H1 (cell line): ENCODE data around the gene GPATCH2L. TPM values are rescaled to one million over a fixed set of nuclear protein-coding genes. Genes with fewer than 3 reads are reported as not detected.

Experiments
- CTCF ChIA-PET: fragments of 300-600 bp; sonication (Branson Sonifier 250); formaldehyde crosslinking; loops from one replicate; lab custom pipeline; 2021; ENCODE audit not compliant: partially characterized antibody; lab: Charles Lee
- POLR2A ChIA-PET: fragments of 300-600 bp; sonication (Branson Sonifier 250); formaldehyde crosslinking; loops from one replicate; lab custom pipeline; 2021; ENCODE audit warnings: inconsistent platforms; ENCODE audit not compliant: partially characterized antibody; lab: Charles Lee
- DNase-seq, 2 experiments: peaks; one replicate each; pipeline versions ENCODE4 v3.0.0 to v3.0.0-alpha.2; 2010 to 2022; ENCODE audit warnings: low spot score in 2 of 2, low read depth in 1 of 2, mixed read lengths in 1 of 2
- FAIRE-seq: peaks from 2 replicates; lab custom pipeline; 2011; peaks lifted over from hg19 to GRCh38; lab: Jason Lieb, UNC
- H2AFZ ChIP-seq: 2 replicates; pipeline ENCODE4 v1.8.1; 2012; ENCODE audit warnings: low read length, inconsistent platforms
- H2AK5ac ChIP-seq: 2 replicates; pipeline ENCODE4 v1.6.1; 2013; ENCODE audit warnings: low read depth, low read length
- H2BK120ac ChIP-seq: replicated peaks from 2 replicates; pipeline ENCODE3; 2013; ENCODE audit warnings: low read depth, low read length, inconsistent platforms
- H2BK12ac ChIP-seq: 2 replicates; pipeline ENCODE4 v1.6.1; 2013; ENCODE audit warnings: low read depth, low read length
- H2BK15ac ChIP-seq: 2 replicates; pipeline ENCODE4 v1.6.1; 2013; ENCODE audit warnings: low read length
- H2BK20ac ChIP-seq: 2 replicates; pipeline ENCODE4 v1.6.1; 2013; ENCODE audit warnings: low read length
- H2BK5ac ChIP-seq: 2 replicates; pipeline ENCODE4 v1.6.1; 2013; ENCODE audit warnings: low read depth, low read length
- H3K14ac ChIP-seq: 2 replicates; pipeline ENCODE4 v1.6.1; 2013; ENCODE audit warnings: inconsistent platforms; ENCODE audit not compliant: insufficient read length
- H3K18ac ChIP-seq: 2 replicates; pipeline ENCODE4 v1.6.1; 2013; ENCODE audit warnings: low read length; ENCODE audit errors: extremely low read depth
- H3K23ac ChIP-seq: 2 replicates; pipeline ENCODE4 v1.6.1; 2013; ENCODE audit warnings: inconsistent platforms; ENCODE audit not compliant: insufficient read length
- H3K23me2 ChIP-seq: 2 replicates; pipeline ENCODE4 v1.6.1; 2013; ENCODE audit warnings: low read depth, low read length
- H3K27ac ChIP-seq: 2 replicates; pipeline ENCODE4 v1.6.1; 2011; ENCODE audit warnings: low read depth, low read length, inconsistent platforms
- H3K27me3 ChIP-seq, 4 experiments: replicated peaks in 1 of 4; 1 replicate in 1 of 4; 2 replicates in 3 of 4; pipeline versions ENCODE4 v1.6.1 to v1.8.1; 2011 to 2013; ENCODE audit warnings: low read length in 3 of 4, mild to moderate bottlenecking in 3 of 4, inconsistent platforms in 2 of 4, mixed read lengths in 2 of 4, moderate library complexity in 1 of 4; ENCODE audit not compliant: control insufficient read depth in 3 of 4, insufficient read depth in 3 of 4; ENCODE audit errors: extremely low read depth in 1 of 4
- H3K36me3 ChIP-seq, 4 experiments: 2 replicates each; pipeline versions ENCODE4 v1.6.1 to v1.8.1; 2011 to 2013; ENCODE audit warnings: mild to moderate bottlenecking in 4 of 4, low read length in 3 of 4, moderate library complexity in 2 of 4, control low read depth in 1 of 4, inconsistent platforms in 1 of 4; ENCODE audit not compliant: insufficient read depth in 4 of 4, control insufficient read depth in 2 of 4
- H3K4ac ChIP-seq: replicated peaks from 2 replicates; pipeline ENCODE3; 2013; ENCODE audit warnings: low read length, low read depth, mixed read lengths, inconsistent platforms; ENCODE audit not compliant: insufficient read length
- H3K4me1 ChIP-seq, 4 experiments: replicated peaks in 1 of 4; 1 replicate in 1 of 4; 2 replicates in 3 of 4; pipeline versions ENCODE4 v1.6.1 to v1.8.1; 2011 to 2013; ENCODE audit warnings: low read length in 3 of 4, inconsistent platforms in 2 of 4, mixed read lengths in 1 of 4; ENCODE audit not compliant: insufficient read depth in 4 of 4, control insufficient read depth in 3 of 4
- H3K4me2 ChIP-seq, 2 experiments: 2 replicates each; pipeline versions ENCODE4 v1.6.1 to v1.8.1; 2011 to 2013; ENCODE audit warnings: low read depth in 2 of 2, low read length in 2 of 2, control low read depth in 1 of 2, inconsistent platforms in 1 of 2, mild to moderate bottlenecking in 1 of 2; ENCODE audit not compliant: insufficient read depth in 1 of 2
- H3K4me3 ChIP-seq, 4 experiments: fragments of 200-600, 300-600 bp in 1 of 4; sonication (generic), shearing (Covaris generic), sonication (Bioruptor Twin) in 1 of 4; 2 replicates each; pipeline versions ENCODE4 v1.5.1 to v1.8.1; 2011 to 2016; ENCODE audit warnings: low read length in 4 of 4, low read depth in 3 of 4, control low read depth in 2 of 4, inconsistent platforms in 2 of 4, mild to moderate bottlenecking in 2 of 4, mixed read lengths in 1 of 4, moderate library complexity in 1 of 4; ENCODE audit not compliant: insufficient read depth in 2 of 4; ENCODE audit errors: extremely low read depth in 1 of 4
- H3K56ac ChIP-seq: replicated peaks from 2 replicates; pipeline ENCODE3; 2013; ENCODE audit warnings: low read depth, mild to moderate bottlenecking, mixed read lengths, low read length, inconsistent platforms; ENCODE audit not compliant: insufficient read length
- H3K79me1 ChIP-seq: 2 replicates; pipeline ENCODE4 v1.6.1; 2013; ENCODE audit warnings: low read depth, low read length, control low read depth
- H3K79me2 ChIP-seq, 2 experiments: 2 replicates each; pipeline versions ENCODE4 v1.6.1 to v1.8.1; 2012 to 2013; ENCODE audit warnings: low read length in 2 of 2, mild to moderate bottlenecking in 2 of 2, inconsistent platforms in 1 of 2; ENCODE audit not compliant: insufficient read depth in 2 of 2, control insufficient read depth in 1 of 2
- H3K9ac ChIP-seq, 4 experiments: replicated peaks in 1 of 4; 1 replicate in 1 of 4; 2 replicates in 3 of 4; pipeline versions ENCODE4 v1.6.1 to v1.8.1; 2011 to 2013; ENCODE audit warnings: low read depth in 3 of 4, low read length in 3 of 4, control low read depth in 2 of 4, mild to moderate bottlenecking in 2 of 4, moderate library complexity in 2 of 4, inconsistent platforms in 1 of 4; ENCODE audit errors: extremely low read depth in 1 of 4
- H3K9me3 ChIP-seq, 2 experiments: 2 replicates each; pipeline versions ENCODE4 v1.6.1 to v1.8.1; 2012 to 2013; ENCODE audit warnings: mild to moderate bottlenecking in 2 of 2, moderate library complexity in 2 of 2, control low read depth in 1 of 2, inconsistent platforms in 1 of 2, low read depth in 1 of 2, low read length in 1 of 2, mixed read lengths in 1 of 2; ENCODE audit not compliant: insufficient read depth in 2 of 2
- H4K20me1 ChIP-seq, 2 experiments: replicated peaks in 1 of 2; 2 replicates each; pipeline versions ENCODE3 to v1.8.1; 2011 to 2013; ENCODE audit warnings: inconsistent platforms in 2 of 2, low read length in 2 of 2, mild to moderate bottlenecking in 1 of 2; ENCODE audit not compliant: insufficient read depth in 2 of 2, control insufficient read depth in 1 of 2
- H4K5ac ChIP-seq: 2 replicates; pipeline ENCODE4 v1.6.1; 2013; ENCODE audit warnings: low read length, low read depth, mixed read lengths, inconsistent platforms; ENCODE audit not compliant: insufficient read length
- H4K8ac ChIP-seq: 2 replicates; pipeline ENCODE4 v1.8.0; 2013; ENCODE audit warnings: mild to moderate bottlenecking, moderate library complexity, low read length, inconsistent platforms; ENCODE audit not compliant: insufficient read depth; ENCODE audit errors: extremely low read depth
- H4K91ac ChIP-seq: replicated peaks from 2 replicates; pipeline ENCODE3; 2013; ENCODE audit warnings: low read length, mixed read lengths, inconsistent platforms; ENCODE audit not compliant: insufficient read length
- ASH2L ChIP-seq: fragments of 200-600, 300-600 bp; sonication (generic); IDR thresholded peaks from one replicate; pipeline ENCODE4 v1.7.1; 2017; ENCODE audit warnings: low read length
- CBX8 ChIP-seq: fragments of 300-800, 300-1000 bp; sonication (generic); IDR thresholded peaks from 2 replicates; pipeline ENCODE4 v1.7.1; 2016; ENCODE audit warnings: low read depth, low read length, borderline replicate concordance
- GTF2F1 ChIP-seq: IDR thresholded peaks from 2 replicates; pipeline ENCODE4 v1.6.1; 2012; ENCODE audit warnings: low read depth, low read length, improper control_type of control experiment, borderline replicate concordance
- KDM4A ChIP-seq: IDR thresholded peaks from one replicate; pipeline ENCODE4 v1.7.1; 2012; ENCODE audit warnings: low read depth, mild to moderate bottlenecking, moderate library complexity, low read length, inconsistent platforms; ENCODE audit not compliant: severe bottlenecking
- NRF1 ChIP-seq: IDR thresholded peaks from 2 replicates; pipeline ENCODE4 v1.6.1; 2011; ENCODE audit warnings: mild to moderate bottlenecking, low read depth, low read length, improper control_type of control experiment
- RNF2 ChIP-seq: fragments of 200-900, 300-1000 bp; sonication (generic); IDR thresholded peaks from 2 replicates; pipeline ENCODE4 v1.7.1; 2016; ENCODE audit warnings: borderline replicate concordance, low read depth, mild to moderate bottlenecking, antibody characterized with exemption, low read length; ENCODE audit not compliant: poor library complexity, severe bottlenecking; ENCODE audit errors: missing control alignments
- TBP ChIP-seq: IDR thresholded peaks from 2 replicates; pipeline ENCODE4 v1.6.1; 2011; ENCODE audit warnings: low read depth, low read length, improper control_type of control experiment
- WGBS, 2 experiments: shearing (Covaris generic) in 1 of 2; methylation state at CpG; one replicate each; pipeline versions ENCODE4 v1.1.6 to v1.1.7; 2013 to 2015; ENCODE audit warnings: low lambda C conversion rate in 2 of 2, mixed read lengths in 2 of 2, inconsistent platforms in 1 of 2, low coverage in 1 of 2, missing lambda C conversion rate in 1 of 2; ENCODE audit not compliant: insufficient replicate concordance in 2 of 2, insufficient coverage in 1 of 2, insufficient read length in 1 of 2; ENCODE audit errors: extremely low coverage in 1 of 2, missing lambda C conversion rate in 1 of 2; 5-methylcytosine and 5-hydroxymethylcytosine counted together
- polyA plus RNA-seq, 7 experiments: library from polyadenylated mRNA; depleted of rRNA in 3 of 7; stranded (reverse) in 5 of 7; unstranded in 2 of 7; fragments of >200 nt in 5 of 7; fragments of 200-250 nt in 2 of 7; gene quantifications; 1 replicate in 5 of 7; 2 replicates in 1 of 7; 4 replicates in 1 of 7; pipeline versions ENCODE4 v1.2.1 to v1.2.3, GENCODE V29; 2011 to 2013; ENCODE audit warnings: missing spikeins in 2 of 7, mixed read lengths in 2 of 7
- total RNA-seq: library from RNA; stranded (reverse); fragmentation: NEBNext Ultra II Directional; extraction: Animal tissue kit (Norgen Biotek cat#: 25700); gene quantifications from 2 replicates; pipeline ENCODE4 v1.2.1, GENCODE V29; 2021
- TF ChIP-seq, protein P1 (sequence below): IDR thresholded peaks from 2 replicates; pipeline ENCODE4 v1.6.1; 2011; ENCODE audit warnings: low read length, improper control_type of control experiment
- TF ChIP-seq, protein P2 (sequence below): IDR thresholded peaks from 2 replicates; pipeline ENCODE4 v1.6.1; 2012; ENCODE audit warnings: inconsistent platforms

Gene GPATCH2L
- total and polyA plus RNA-seq, 2 of the 8 experiments (the other 6 are each of a cell fraction or from before 2014, with no cell fraction given): 26.0 to 54.9 TPM

- Histone ChIP-seq H3K9ac (no peak overlapping the region), H3K4ac (no peak overlapping the region), H3K27me3 (no peaks in the 10 kb centered on the region), H3K79me1 (no peaks in the 10 kb centered on the region), H2BK5ac (no peak overlapping the region), H2BK12ac (no peak overlapping the region), H4K8ac (no peak overlapping the region), H3K27ac (no peak overlapping the region), H2BK120ac (no peak overlapping the region), H3K4me3 (no peak overlapping the region), H3K9me3 (no peaks in the 10 kb centered on the region), H3K4me2 (no peak overlapping the region), H3K23me2 (peaks cover 2% of the 10 kb centered on the region; the same call in 1 of the 2 replicates), H3K14ac (no peak overlapping the region), H3K4me1 (peaks cover 0 to 6% (median 3%) of the 10 kb centered on the region in 4 experiments; a peak in 4 of 7 replicates), H2AFZ (no peak overlapping the region), H3K36me3 (no peaks in the 10 kb centered on the region), H2AK5ac (no peak overlapping the region), H2BK20ac (no peak overlapping the region), H4K91ac (no peak overlapping the region), H3K23ac (no peak overlapping the region), H3K18ac (no peak overlapping the region), H4K5ac (no peak overlapping the region), H3K79me2 (no peaks in the 10 kb centered on the region), H4K20me1 (no peaks in the 10 kb centered on the region), H3K56ac (no peak overlapping the region), H2BK15ac (no peak overlapping the region)
- WGBS, 2 experiments: 88% methylated on average over 4 of the region's 4 CpGs; no CpG with 5 or more reads in 1 of the 2 experiments
- DNase-seq (no peak), FAIRE-seq (no peak)
- ChIA-PET POLR2A (interaction anchor here (0.6 to 1.0 kb wide), 2 partner anchors 9 to 587 kb away, joined by 3 read pairs; no protein-coding TSS in a partner anchor), CTCF (interaction anchor here (1.2 to 1.9 kb wide), 4 partner anchors 12 to 232 kb away, joined by 3 to 7 read pairs (median 4); no protein-coding TSS in a partner anchor)
- no peak for TF ChIP-seq KDM4A
- no peak for TF ChIP-seq ASH2L
- no peak for TF ChIP-seq GTF2F1
- TF ChIP-seq, protein P1, sequence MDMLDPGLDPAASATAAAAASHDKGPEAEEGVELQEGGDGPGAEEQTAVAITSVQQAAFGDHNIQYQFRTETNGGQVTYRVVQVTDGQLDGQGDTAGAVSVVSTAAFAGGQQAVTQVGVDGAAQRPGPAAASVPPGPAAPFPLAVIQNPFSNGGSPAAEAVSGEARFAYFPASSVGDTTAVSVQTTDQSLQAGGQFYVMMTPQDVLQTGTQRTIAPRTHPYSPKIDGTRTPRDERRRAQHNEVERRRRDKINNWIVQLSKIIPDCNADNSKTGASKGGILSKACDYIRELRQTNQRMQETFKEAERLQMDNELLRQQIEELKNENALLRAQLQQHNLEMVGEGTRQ: no peak
- TF ChIP-seq RNF2: no peak
- TF ChIP-seq CBX8: no peak
- TF ChIP-seq TBP: no peak
- TF ChIP-seq, protein P2, sequence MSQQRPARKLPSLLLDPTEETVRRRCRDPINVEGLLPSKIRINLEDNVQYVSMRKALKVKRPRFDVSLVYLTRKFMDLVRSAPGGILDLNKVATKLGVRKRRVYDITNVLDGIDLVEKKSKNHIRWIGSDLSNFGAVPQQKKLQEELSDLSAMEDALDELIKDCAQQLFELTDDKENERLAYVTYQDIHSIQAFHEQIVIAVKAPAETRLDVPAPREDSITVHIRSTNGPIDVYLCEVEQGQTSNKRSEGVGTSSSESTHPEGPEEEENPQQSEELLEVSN: no peak
- no peak for TF ChIP-seq NRF1
These were observed 30.5 kb upstream of the GPATCH2L start for GRCh38 chr14:76121089-76121748.
